GM18858 (cell line): ENCODE measurements around the gene PTPRN2.
"Not testable (repeated sequence)": the region's sequence is repeated elsewhere in the genome, so short reads cannot be mapped to it uniquely, and the experiment has no call there.

Experiments used
- ATAC-seq: cut with Tn5 transposase; IDR thresholded peaks from one replicate; pipeline ENCODE4 v1.9.1; 2021; ENCODE audit not compliant: unreplicated experiment

The PTPRN2 gene

DNA sequence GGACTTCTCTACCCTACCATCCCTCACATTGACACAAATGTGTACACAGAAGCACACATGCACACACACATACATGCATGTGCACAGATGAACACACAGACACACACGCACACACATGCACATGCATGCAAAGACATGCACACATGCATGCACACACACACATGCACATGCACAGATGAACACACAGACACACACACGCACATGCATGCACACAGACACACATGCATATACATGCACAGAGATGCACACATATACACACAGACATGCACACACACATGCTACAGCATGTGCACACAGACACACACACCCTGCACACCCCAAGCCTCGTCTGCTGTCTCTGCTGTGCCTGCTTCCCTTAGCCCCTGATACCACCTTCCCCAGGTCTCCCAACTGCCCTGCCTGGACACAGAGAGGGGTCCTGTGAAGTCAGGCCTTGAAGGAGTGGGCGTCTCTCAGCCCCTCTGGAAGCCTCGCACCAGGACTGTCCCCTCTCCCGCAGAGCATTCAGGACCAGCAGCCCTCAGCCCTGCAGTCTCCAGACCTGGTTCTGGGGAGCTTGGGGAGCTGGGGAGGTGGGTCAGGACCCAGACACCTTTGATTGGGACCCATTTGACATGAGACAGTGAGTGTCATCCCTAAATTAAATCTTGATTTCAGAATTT is 1069.0 kb downstream of the PTPRN2 start:
- no peak for ATAC-seq

DNA sequence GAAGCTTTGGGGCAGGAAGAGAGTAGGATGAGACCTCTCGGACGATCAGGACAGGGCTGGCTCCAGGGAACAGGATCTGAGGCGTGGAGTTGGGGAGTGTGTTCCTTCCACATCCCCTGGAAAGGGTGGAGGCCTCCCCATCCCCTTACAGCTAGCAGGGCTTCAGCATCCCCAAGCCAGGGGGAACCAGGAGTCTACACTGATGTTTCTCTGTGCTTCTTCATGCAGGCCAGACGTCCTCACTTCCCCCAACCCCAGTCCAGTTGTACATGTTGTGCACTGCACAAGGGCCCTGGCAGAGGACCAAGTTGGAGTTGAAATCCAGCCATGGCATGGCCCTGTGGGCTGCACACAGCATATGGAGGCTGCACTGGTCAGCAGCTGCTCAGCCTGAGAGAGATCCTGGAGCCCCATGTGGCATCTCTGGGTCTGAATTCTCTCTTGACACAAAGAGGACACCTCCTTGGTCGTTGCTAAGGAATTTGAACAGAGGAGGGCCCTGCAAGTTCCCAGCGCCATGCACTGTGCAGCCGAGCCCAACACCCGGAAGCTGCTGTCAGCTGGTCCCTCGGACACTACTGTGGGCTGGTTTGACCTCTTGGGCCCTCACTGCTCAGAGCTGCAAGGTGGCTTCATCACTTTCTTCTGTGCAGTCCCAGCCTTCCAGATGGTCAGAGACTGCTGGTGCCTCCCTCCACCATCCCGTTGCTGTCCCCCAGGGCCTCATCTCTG is 1069.7 kb downstream of the PTPRN2 start:
- ATAC-seq = no peak

DNA sequence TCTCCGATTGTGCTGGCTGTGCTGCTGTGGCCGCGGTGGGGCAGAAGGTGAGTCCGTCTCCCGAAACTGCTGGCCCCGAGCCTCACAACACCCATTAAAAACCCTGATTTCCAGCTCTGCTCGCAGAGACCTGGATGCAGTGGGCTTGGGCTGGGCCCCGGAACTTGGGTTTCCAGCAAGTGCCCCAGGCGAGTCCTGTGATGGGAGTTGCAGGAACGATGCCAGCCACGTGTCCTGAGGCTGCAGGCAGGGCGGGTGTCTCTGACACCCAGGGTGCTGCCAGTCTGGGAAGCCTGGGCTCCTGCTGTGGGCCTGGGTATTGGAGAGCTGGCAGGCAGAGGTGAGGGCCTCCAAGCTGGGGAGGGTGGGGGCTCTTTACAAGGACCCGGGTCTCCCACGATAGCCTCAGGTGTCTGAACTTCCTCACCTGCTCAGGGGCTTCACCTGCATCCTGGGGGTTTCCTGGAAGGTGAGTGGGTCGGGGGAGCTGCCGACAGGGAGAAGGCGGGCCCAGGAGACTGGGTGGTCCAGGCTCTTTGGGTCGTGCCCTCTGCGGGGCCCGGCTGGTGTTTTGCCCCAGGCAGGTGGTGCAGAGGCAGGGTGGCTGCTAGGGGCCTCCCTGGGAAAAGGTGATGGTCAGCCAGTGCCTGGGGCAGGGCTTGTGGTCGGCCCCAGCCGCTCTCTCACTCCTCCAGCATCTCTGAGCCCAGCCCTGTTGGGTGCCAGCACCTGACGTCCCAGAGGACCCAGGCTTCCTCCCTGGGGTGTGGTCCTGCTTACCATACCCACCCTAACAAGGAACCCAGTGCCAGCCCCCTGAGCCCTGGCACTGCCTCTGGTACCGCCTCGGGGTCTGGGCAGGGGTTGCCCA is 1070.5 kb downstream of the PTPRN2 start:
- ATAC-seq = no peak

DNA sequence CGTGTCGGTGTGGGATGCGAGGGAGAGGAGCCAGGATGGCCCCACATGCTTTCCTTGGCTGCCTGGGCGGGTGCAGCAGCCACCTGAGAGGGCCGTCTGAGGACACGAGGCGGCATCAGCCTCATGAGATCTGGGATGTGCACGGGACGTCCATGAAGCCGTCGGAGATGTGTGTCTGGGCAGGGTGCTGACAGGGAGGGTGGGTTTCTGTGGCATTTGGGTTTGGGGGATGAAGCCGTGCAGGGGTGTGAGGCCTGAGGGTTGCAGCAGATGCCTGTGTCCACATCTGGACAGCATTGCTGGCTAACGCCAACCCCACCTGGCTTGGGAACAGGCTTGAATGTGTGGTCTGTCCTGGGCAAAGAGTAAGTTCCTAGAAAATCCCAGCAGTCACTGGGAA is 1071.3 kb downstream of the PTPRN2 start:
- no peak for ATAC-seq

DNA sequence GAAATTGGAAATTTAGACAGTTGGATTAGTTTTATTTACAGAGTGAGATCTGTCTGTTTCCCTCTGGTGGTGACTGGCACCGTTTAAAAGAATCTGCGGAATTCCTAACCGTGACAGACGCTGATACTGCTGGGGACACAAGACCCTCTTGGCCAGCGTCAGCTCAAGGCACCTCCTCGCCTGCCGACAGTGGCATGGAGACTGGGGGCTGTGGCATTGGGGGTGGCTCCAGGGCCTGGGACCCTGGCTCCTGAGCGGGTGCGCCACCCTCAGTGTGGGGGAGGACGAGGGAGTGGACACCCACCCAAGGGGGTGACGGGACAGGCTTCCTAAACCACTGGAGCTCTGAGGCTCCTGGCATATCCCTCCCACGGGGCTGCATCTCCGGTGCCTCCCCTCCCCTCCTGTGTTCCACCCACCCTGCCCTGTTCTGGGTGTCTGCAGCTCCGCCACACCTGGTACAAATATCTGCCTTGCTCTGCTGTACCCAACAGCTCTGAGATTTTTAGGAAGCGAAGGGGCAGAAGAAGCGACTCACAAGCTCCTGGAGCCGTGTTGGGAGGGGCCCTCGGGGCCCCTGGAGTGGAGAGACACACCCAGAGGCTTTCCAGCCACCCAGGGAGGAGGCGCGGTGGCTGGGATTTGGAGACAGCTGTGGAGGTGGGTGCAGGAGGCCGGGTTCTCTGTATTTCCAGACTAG is 1072.1 kb downstream of the PTPRN2 start:
- ATAC-seq = no peak

DNA sequence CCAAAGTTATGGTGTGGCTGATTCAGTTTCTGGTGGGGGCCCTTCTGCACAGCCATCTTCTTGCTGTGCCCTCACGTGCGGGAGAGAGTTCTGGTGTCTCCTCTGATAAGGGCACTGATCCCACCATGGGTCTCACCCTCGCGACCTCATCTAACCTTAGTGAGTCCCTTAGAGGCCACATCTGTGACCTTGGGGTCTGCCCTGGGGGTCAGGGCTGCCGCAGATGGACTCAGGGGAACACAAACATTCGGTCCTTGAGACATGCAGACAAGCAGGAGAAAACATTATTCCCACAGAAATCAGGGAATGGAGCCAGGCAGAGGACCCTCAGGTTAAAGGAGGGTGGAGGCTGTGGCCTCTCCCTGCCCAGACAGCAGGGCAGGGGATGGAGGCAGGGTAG is 1072.9 kb downstream of the PTPRN2 start:
- no peak for ATAC-seq

DNA sequence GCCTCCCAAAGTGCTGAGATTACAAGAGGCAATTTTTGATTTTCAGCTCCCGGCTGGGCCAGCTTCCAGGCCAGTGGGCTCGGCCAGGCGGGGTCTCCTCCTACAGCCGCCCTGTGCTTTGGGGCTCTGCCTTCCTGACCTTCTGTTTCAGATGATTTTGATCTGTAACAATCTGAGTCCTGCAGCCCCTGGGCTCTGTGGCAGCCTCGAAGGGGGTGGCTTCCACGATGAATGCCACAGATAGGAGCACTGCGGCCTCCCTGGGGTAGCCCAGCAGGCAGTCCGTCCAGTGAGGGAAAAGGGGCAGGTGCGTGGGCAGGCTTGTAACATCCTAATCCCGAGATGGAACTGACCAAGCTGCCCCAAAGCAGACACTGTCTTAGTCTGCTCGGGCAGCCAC is 1073.3 kb downstream of the PTPRN2 start:
- no peak for ATAC-seq

DNA sequence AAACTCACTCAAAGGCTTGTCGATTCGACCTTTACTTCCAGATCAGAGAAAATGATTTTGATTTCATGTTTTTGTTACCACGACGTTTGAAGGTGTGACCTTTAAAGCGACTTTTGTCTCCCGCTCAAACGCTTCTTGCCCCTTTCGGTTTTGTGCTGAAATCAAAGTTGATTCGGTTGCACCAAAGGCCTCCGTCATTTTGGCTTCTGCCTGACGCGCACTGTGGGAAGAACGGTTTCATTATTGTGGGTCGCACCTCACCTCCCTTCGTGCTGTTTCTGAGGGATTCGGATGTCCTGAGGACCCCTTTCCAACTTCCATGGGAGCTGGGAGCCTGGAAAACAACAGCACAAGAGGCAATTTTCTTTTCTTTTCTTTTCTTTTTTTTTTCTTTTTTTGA is 1073.9 kb downstream of the PTPRN2 start:
- no peak for ATAC-seq

DNA sequence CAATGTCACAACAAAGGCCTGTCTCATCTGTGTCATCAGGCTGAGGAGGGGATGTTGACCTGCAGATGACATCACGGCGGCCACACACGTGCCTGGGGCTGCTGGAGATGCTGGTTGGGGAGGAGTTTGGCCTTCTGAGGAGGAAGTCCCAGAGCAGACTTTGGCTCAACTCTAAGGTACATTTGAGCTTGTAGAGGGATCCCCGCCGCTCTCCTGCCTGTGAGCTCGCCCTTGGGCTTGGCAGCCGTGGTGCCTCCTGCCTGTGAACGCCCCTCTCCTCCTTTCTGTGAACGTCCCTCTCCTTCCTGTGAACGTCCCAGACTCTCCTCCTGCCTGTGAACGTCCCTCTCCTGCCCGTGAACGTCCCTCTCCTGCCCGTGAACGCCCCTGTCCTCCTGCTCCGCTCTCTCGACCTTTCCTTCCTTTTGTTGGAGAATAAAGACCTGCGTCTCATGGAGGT is 1074.4 kb downstream of the PTPRN2 start:
- ATAC-seq = no peak

DNA sequence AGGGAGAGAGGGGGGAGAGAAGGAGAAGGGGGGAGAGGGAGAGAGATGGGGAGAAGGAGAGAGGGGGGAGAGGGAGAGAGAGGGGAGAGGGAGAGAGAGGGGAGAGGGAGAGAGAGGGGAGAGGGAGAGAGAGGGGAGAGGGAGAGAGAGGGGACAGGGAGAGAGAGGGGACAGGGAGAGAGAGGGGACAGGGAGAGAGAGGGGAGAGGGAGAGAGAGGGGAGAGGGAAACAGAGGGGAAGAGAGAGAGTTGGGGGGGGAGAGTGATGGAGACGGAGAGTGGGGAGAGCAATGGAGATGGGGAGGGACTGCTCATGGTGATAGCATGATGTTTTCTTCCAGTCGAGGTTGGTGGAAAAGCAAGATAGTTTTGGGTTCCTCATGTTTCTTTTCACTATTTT is 1078.4 kb downstream of the PTPRN2 start:
- ATAC-seq = no peak

DNA sequence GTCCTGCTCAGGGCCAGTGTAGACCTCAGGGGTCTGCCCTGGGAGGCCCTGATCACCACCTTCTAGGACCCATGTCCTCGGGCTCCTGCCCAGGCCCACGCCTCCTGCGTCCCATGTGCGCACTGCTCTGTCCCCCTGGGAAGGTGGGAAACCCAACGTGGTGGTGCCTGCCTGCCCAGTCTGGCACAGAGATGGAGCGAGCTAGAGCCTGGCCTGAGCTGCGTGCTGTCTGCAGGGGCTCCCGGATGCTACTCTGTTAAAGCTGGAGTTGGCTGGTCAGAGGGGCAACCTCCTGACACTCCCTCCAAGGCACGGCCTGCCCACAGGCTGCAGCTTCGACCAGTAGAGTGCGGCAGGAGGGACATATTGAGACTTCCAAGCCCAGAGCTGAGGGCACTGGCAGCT is 1079.1 kb downstream of the PTPRN2 start:
- ATAC-seq = no peak

DNA sequence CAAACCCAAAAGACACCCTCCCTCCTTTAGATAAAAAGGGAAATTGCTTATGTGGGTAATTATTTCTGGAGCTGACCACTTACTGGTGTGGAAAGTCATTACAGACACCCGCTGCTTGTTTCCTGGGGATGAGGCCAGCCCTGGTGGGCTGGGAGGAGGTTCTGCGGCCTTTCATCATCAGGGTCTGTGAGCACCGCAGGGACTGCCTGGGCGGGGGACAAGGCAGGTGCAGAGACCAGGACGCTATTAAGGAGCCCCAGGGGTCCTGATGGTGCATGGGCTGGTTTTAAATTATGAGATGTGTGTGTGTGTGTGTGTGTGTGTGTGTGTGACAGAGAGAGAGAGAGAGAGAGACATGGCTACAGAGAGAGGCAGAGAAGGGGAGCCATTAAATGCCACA is 1079.6 kb downstream of the PTPRN2 start:
- no peak for ATAC-seq

DNA sequence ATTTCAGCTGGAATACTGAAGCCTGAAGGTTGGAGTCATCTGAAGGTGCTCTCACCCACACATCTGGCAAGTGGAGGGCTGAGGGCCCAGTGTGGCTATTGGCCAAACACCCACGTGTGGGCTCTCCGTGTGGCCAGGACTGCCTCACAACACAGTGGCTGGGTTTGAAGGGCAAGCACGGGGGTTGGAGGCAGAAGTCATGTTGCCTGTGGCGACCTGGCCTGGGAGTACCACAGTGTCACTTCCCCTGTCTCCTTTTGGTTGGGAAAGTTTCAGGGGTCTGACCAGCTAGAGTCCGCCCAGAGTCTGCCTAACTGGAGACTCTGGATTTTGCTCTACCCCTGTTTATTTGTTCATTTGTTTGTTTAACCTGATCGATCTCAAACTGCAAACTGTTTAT is 1081.4 kb downstream of the PTPRN2 start:
- no peak for ATAC-seq

DNA sequence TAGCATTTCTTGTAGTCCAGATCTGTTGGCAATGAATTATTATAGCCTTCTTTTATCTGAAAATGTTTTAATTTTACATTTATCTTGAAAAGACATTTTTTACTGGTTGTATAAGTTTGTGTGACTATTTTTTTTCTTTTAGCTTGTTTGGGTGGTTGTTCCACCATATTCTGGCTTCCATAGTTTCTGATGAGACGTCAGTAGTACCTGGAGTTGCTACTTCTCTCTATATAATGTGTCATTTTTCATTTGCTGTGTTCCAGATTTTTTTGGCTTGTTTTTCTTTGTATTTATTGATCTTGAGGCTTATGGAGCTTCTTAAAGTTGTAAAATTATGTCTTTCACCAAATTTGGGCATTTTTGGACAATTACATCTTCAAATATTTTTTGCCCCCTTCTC is 1082.0 kb downstream of the PTPRN2 start:
- ATAC-seq = no peak

DNA sequence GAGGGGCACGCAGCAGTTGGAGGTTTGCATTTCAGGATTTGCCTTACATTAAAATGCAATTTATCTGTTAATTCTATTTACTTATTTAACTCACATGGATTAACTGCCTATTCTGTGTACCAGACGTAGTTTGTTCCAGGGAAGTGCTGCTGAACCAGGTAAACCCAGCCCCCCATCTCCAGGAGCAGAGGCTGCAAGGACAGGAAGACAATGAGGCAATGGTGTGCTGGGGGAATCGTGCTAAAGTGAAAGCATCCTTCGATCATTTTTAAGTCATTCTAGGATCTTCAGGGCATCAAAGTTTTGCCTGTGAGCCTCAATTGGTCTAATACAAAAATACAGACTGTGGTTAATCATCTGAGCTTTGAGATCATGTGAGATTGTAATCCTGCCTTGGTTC is 1084.4 kb downstream of the PTPRN2 start:
- no peak for ATAC-seq

DNA sequence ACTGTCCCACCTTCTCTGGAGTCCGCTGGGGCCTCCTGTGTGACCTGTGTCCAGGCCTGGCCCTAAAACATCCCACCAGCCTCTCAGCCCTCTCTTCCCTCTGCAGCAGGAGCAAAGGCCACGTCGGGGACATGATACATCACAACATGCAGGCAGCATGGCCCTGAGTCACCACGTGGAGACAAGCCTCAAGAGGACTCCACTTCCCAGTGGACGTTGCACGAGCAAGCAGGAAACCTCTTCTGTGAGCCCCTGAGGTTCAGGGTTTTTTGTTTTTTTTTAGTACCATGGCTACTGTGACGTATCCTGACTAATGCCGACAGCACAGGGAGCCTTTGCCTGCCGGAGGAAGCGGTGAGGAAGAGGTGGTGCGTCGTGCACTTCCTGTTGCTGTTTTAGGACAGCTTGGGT is 1084.9 kb downstream of the PTPRN2 start:
- ATAC-seq = no peak

DNA sequence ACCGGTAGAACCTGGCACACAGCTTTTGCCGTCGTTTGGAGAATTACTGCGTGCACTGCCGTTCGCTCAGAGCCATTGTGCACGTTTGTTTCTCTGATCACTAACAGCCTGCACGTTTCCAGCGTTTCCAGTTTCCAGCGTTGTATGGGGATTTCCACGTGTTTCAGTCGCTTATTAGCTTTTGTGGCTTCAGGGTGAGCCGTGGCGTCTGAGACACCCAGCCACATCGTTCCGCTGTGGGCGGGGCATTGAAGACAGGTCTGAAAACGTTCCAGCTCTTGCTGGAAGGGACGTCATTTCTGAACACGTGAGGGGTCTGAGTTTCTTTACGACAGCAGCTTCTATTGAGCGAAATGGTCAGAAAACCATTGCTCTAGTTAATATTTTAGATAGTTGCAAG is 1086.0 kb downstream of the PTPRN2 start:
- no peak for ATAC-seq

DNA sequence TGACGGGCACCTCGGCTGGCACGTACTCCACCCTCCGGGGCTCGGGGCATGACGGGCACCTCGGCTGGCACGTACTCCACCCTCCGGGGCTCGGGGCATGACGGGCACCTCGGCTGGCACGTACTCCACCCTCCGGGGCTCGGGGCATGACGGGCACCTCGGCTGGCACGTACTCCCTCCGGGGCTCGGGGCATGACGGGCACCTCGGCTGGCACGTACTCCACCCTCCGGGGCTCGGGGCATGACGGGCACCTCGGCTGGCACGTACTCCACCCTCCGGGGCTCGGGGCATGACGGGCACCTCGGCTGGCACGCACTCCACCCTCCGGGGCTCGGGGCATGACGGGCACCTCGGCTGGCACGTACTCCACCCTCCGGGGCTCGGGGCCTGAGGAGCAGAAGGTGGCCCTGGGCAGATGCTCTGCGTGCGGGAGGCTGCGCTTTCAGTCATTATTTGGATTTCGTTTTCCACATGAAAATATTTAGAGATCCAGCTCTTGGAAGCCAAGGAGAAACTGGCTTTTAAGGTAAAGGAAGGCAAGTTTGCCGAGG is 1086.6 kb downstream of the PTPRN2 start:
- ATAC-seq = not testable (repeated sequence)

DNA sequence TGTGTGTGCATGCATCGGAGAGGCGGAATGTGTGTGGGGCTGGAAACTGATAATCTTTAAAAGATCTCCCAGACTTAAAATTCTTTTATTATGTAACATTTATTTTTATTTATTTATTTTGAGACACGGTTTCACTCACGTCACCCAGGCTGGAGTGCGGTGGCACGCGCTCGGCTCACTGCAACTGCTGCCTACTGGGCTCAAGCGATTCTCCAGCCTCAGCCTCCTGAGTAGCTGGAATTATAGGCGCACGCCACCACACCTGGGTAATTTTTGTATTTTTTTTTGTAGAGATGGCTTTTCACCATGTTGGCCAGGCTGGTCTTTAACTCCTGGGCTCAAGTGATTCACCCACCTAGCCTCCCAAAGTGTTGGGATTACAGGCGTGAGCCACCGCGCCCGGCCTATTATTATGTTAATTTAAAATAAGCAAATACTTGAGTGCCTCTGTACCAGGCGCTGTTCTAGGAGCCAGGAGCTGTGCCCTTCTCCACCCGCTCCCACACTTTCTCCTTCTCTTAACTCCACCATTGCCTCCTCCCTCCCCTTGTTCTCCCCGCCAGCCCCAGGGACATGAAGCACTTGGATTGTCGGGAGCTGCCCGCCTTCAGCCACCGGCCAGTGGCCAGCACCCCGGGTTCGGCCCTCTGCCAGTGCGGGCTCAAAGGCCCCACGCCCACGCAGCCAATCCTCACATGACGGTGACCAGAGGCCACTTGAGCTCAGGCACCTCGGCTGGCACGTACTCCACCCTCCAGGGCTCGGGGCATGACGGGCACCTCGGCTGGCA is 1087.3 kb downstream of the PTPRN2 start:
- ATAC-seq = no peak

DNA sequence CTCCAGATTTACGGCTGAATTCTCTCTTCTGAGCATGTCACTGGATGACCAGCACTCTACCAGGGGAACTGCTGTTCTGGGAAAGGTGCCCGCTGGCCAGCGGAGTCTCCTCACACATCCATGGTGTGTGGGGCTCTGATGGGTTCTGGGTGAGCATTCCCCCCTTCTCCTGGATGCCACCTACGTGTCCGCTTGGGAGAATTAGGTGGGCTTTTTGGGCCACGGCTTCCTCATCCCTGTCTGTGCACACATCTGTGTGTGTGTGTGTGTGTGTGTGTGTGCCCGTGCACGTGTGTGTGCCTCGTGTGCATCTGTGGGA is 1087.8 kb downstream of the PTPRN2 start:
- no peak for ATAC-seq
